ENCODE results near the gene VWDE. TPM values are rescaled to one million over a fixed set of nuclear protein-coding genes. Genes with fewer than 3 reads are reported as not detected.

Gene VWDE
- total RNA-seq, 2 donors from 2014 or later = 2.7 to 3.2 TPM

GRCh38 chr7:12391922-12392615, 11.6 kb downstream of the VWDE start:
- WGBS = 67% methylated on average over 5 of the region's 5 CpGs
- H3K36me3 ChIP-seq = no peaks in the 10 kb centered on the region
- no peaks in the 10 kb centered on the region for H3K9me3 ChIP-seq
- no peak overlapping the region for H3K27ac ChIP-seq
- H3K4me1 ChIP-seq (replicated peaks) = no peaks in the 10 kb centered on the region
- no peak overlapping the region for H3K4me3 ChIP-seq
- no peak for DNase-seq (ENCODE audit: low spot score)
- H3K27me3 ChIP-seq (replicated peaks; ENCODE audit: insufficient read depth) = no peaks in the 10 kb centered on the region
- no peak for TF ChIP-seq CTCF (IDR thresholded peaks at IDR 0.05)
- no peak for TF ChIP-seq POLR2A (IDR thresholded peaks at IDR 0.05)
- no peak for TF ChIP-seq POLR2AphosphoS5 (IDR thresholded peaks at IDR 0.05)
- intact Hi-C loops (cut with DNase I) = no loop called here

- H3K36me3 ChIP-seq = no peaks in the 10 kb centered on the region
- no peak overlapping the region for H3K4me3 ChIP-seq
- DNase-seq (ENCODE audit: low spot score) = peak; percentile 9
- no peaks in the 10 kb centered on the region for H3K4me1 ChIP-seq (replicated peaks)
- H3K27me3 ChIP-seq (replicated peaks; ENCODE audit: insufficient read depth) = no peaks in the 10 kb centered on the region
- WGBS = 82% methylated on average over 1 of the region's 1 CpG
- no peaks in the 10 kb centered on the region for H3K9me3 ChIP-seq
- intact Hi-C loops (cut with DNase I) = no loop called here
- H3K27ac ChIP-seq = no peak overlapping the region
- TF ChIP-seq POLR2A (IDR thresholded peaks at IDR 0.05) (no peak), CTCF (IDR thresholded peaks at IDR 0.05) (peak in 3 of 4 experiments; percentile 41 to 59 (median 51))
Observed at GRCh38 chr7:12389089-12389700, 14.5 kb downstream of the VWDE start.

GRCh38 chr7:12386313-12386740, 17.3 kb downstream of the VWDE start:
- no peak overlapping the region for H3K4me3 ChIP-seq
- 84% methylated on average over 5 of the region's 5 CpGs for WGBS
- TF ChIP-seq POLR2AphosphoS5 (IDR thresholded peaks at IDR 0.05) (no peak), POLR2A (IDR thresholded peaks at IDR 0.05) (no peak), CTCF (IDR thresholded peaks at IDR 0.05) (no peak)
- no peaks in the 10 kb centered on the region for H3K9me3 ChIP-seq
- no peak overlapping the region for H3K27ac ChIP-seq
- no peaks in the 10 kb centered on the region for H3K4me1 ChIP-seq (replicated peaks)
- DNase-seq (ENCODE audit: low spot score) = no peak
- intact Hi-C loops (cut with DNase I) = no loop called here
- no peaks in the 10 kb centered on the region for H3K27me3 ChIP-seq (replicated peaks; ENCODE audit: insufficient read depth)
- H3K36me3 ChIP-seq = no peaks in the 10 kb centered on the region

- no peaks in the 10 kb centered on the region for H3K27me3 ChIP-seq (replicated peaks; ENCODE audit: insufficient read depth)
- H3K36me3 ChIP-seq = no peaks in the 10 kb centered on the region
- H3K9me3 ChIP-seq = no peaks in the 10 kb centered on the region
- no peaks in the 10 kb centered on the region for H3K4me1 ChIP-seq (replicated peaks)
- DNase-seq (ENCODE audit: low spot score) = no peak
- intact Hi-C loops (cut with DNase I) = no loop called here
- whole genome bisulfite sequencing = 19% methylated on average over 2 of the region's 2 CpGs
- H3K27ac ChIP-seq = no peak overlapping the region
- no peak overlapping the region for H3K4me3 ChIP-seq
- TF ChIP-seq POLR2AphosphoS5 (IDR thresholded peaks at IDR 0.05) (no peak), POLR2A (IDR thresholded peaks at IDR 0.05) (no peak), CTCF (IDR thresholded peaks at IDR 0.05) (no peak)
Observed at GRCh38 chr7:12385364-12385786, 18.3 kb downstream of the VWDE start.

- Histone ChIP-seq H3K4me3 (no peak overlapping the region), H3K36me3 (no peaks in the 10 kb centered on the region), H3K4me1 (replicated peaks) (no peaks in the 10 kb centered on the region), H3K27ac (no peak overlapping the region), H3K9me3 (no peaks in the 10 kb centered on the region), H3K27me3 (replicated peaks; ENCODE audit: insufficient read depth) (no peaks in the 10 kb centered on the region)
- TF ChIP-seq CTCF (IDR thresholded peaks at IDR 0.05) = no peak
- TF ChIP-seq POLR2AphosphoS5 (IDR thresholded peaks at IDR 0.05) = no peak
- TF ChIP-seq POLR2A (IDR thresholded peaks at IDR 0.05) = no peak
- no peak for DNase-seq (ENCODE audit: low spot score)
- WGBS = 65% methylated on average over 3 of the region's 3 CpGs
- intact Hi-C loops (cut with DNase I) = no loop called here
Observed at GRCh38 chr7:12383377-12383776, 20.3 kb downstream of the VWDE start.
